GM11168 (cell line): ENCODE measurements around the gene STEAP3.

Experiments
- in situ Hi-C: fragments of 300-500 bp; cut with MboI; formaldehyde crosslinking; loops from one replicate; pipeline ENCODE4 v1.12.0; 2022; ENCODE audit warnings: low sequenced_read_pairs; ENCODE audit not compliant: unreplicated experiment

STEAP3 gene

DNA sequence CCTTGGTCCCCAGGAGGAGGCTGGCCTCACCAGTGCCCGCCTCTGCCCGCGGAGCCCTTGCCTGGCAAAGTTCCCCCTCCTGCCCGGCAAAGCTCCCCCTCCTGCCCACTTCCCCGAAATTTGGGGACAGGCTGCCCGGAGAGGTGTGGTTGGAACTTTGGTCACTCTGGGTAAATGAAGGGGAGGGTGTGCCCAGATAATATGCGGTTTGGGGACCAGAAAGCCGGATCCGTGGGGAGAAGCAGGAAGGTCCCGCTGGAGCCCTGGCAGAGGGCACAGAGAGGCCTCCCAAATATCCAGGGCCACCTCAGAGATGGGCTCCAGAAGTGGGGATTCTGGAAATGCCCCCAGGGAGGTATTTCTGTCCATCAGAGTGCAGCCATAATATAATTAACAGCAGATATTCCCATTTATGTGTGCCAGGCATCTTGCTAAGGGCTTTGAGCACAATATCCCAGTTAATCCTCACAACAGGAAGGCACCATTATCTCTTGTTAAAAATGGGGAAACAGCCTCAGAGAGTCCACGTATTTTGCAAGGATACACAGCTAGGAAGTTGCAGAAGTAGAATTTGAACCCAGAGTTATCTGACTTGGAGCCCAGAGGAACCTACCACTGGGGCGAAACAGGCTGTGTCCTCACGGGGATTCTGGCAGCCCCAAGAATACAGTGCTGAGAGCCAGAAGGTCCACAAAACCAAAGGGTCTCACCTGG, 914 bp downstream of the STEAP3 start:
- in situ Hi-C loops = no loop called here

GRCh38 chr2:119225105-119225865, 1.7 kb downstream of the STEAP3 start:
- in situ Hi-C loops = no loop called here

DNA sequence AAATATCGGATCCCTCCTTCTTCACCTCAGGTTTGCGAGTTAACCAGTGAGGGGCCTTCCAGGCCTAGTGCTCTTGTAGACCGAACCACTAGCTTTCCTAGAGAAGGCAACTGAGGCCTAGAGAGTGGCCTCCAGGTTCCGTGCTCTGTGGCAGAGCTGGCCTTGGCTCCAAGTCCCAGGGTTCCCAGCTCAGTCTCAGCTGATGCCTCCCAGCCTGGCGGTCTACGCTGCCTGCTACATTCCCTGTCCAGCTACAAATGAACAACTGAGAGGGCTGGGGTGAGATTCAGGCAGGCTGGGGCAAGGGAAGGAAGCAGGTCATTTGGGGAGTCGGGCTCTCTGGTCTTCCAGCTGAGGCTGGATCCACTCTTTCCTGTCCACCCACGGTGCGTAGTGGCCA, 2.3 kb downstream of the STEAP3 start:
- in situ Hi-C loops = no loop called here

- in situ Hi-C loops = no loop called here
These were observed 3.7 kb downstream of the STEAP3 start for GRCh38 chr2:119227346-119227745.

DNA sequence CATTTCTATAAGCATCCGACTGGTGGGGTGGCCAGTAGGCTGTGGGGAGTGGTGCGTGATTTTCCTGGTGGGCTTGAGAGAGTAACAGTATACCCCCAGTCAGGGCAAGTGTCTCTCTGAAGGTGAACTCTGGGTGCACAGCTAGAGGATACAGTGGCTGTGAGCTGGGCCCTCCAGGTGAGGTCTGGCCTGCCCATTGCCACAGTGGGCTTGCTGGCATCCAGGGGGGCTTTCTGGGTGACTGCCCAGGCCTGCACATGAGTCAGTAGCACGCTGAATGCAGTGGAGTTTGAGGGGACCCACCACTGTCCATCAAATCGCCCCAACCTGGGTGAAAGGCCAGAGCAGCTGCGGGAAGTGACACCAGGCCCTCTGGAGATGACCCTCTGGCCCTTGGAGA, 4.5 kb downstream of the STEAP3 start:
- in situ Hi-C loops = no loop called here

GRCh38 chr2:119228964-119229363, 5.3 kb downstream of the STEAP3 start:
- in situ Hi-C loops = no loop called here

DNA sequence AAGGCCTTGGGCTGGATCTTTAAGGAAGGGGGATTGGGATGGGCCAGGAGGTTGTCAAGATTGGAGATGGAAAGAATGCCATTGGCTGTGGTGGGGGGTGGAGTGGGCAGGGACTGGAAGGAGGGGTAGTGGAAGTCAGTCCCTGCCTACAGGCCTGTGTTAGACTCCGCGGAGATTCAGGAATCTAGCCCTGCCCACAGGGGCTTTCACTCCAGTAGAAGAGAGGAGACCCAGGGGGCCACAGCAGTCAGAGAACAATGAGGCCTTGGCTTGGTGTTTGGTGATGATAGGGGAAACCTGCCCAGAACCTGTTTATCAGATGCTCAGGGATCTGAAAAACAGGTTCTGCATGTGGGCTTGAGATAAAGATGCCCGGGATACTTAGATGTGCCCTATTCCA, 6.1 kb downstream of the STEAP3 start:
- in situ Hi-C loops = no loop called here

- in situ Hi-C loops = no loop called here
These were observed 6.9 kb downstream of the STEAP3 start for GRCh38 chr2:119230219-119231185.

- in situ Hi-C loops = no loop called here
These were observed 8.5 kb downstream of the STEAP3 start for GRCh38 chr2:119231975-119232665.

DNA sequence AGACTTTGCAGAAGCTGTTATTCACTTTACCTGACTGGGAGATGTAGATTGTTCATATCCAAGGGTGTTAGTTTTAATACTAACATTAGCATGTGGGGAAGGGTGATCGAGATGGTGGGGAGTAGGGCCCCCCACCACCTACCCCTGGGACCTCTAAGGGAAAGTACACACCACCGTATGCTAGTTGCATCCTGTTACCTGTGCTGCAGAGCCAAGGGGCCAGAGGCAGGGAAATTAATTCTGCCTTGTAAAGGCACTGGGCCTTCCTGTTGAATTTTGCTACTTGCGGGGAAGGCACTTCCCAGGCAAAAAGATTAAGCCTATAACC, 9.0 kb downstream of the STEAP3 start:
- in situ Hi-C loops = no loop called here

GRCh38 chr2:119233326-119234020, 9.8 kb downstream of the STEAP3 start:
- in situ Hi-C loops = no loop called here

GRCh38 chr2:119234021-119235019, 10.7 kb downstream of the STEAP3 start:
- in situ Hi-C loops = no loop called here

GRCh38 chr2:119236796-119237195, 13.2 kb downstream of the STEAP3 start:
- in situ Hi-C loops = no loop called here

- in situ Hi-C loops = no loop called here
These were observed 16.9 kb downstream of the STEAP3 start for GRCh38 chr2:119240311-119241204.

DNA sequence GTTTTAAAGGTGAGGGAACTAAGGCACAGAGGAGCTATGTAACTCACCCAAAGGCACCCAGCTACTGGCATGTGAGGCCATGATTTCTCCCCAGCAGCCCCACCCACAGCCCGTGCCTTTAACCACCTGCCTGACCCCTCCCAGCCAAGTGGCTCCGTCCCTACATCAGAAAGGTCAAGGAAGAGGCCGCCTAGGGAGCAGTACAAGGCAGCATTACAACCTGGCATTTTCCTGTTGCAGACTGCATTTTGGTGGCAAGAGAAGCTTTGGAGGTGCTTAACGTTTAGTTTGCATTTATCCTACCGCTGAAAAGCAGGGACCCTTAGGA, 17.5 kb downstream of the STEAP3 start:
- in situ Hi-C loops = no loop called here

DNA sequence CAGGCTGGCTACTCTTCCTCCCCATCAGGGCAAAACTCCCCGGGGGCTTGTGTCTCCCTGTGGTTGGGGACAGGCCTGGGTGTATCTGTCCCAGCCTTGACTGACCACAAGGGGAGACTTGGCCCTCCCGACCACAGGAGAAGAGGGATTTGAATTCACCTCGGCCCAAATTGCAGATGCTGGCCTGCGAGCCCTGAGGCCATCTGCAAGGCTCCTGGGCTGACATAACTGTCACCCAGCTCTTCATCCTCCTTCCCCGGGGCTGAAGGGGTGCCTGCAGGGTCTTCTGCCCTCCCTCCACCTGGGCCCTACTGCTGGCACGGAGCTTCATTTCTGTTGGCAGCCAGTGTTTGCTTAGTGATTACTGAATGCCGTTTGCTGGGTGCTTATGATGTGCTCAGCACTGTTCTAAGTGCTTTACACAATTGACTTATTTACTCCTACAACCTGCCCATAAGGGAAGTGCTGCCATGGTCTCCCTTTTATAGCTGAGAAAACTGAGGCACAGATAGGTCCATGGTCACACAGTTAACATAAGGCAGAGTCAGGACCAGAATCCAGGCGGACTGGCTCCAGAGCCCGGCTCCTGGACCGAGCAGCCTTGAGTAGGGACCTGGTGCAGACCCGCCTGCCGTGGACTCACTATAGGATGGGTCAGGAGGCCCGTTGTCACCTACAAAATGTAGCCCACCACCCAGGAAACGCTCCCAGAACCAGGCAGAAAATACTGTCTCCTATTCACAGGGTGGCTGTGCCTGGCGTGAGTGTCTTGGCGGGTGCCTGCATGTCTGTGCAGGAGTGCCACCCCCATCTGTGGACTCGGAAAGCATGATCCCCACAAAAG, 18.9 kb downstream of the STEAP3 start:
- in situ Hi-C loops = no loop called here

GRCh38 chr2:119243621-119244020, 20.0 kb downstream of the STEAP3 start:
- in situ Hi-C loops = no loop called here
